H9 (cell line): Measurements from ENCODE around the gene GGA1. TPM values are rescaled to one million over a fixed set of nuclear protein-coding genes. Genes with fewer than 3 reads are reported as not detected.

Experiments used
- DNase-seq: peaks from one replicate; pipeline ENCODE4 v3.0.0-alpha.2; 2017
- H2AFZ ChIP-seq: one replicate; pipeline ENCODE4 v1.6.1; 2013; ENCODE audit warnings: mild to moderate bottlenecking, low read length, control low read depth, moderate library complexity
- H2AK5ac ChIP-seq: 2 replicates; pipeline ENCODE4 v1.6.1; 2013; ENCODE audit warnings: low read length, control low read depth, mixed read lengths; ENCODE audit not compliant: insufficient read length
- H2BK120ac ChIP-seq: one replicate; pipeline ENCODE4 v1.6.1; 2013; ENCODE audit warnings: low read depth, mild to moderate bottlenecking, low read length, control low read depth, inconsistent platforms; ENCODE audit not compliant: poor library complexity, severe bottlenecking
- H2BK12ac ChIP-seq: 2 replicates; pipeline ENCODE4 v1.6.1; 2013; ENCODE audit warnings: low read length, control low read depth, mixed read lengths, low read depth; ENCODE audit not compliant: insufficient read length
- H2BK15ac ChIP-seq: 2 replicates; pipeline ENCODE4 v1.6.1; 2013; ENCODE audit warnings: low read depth, low read length, control low read depth
- H2BK20ac ChIP-seq: one replicate; pipeline ENCODE4 v1.6.1; 2013; ENCODE audit warnings: low read depth, mild to moderate bottlenecking, low read length, control low read depth, inconsistent platforms; ENCODE audit not compliant: poor library complexity, severe bottlenecking
- H2BK5ac ChIP-seq: 2 replicates; pipeline ENCODE4 v1.6.1; 2013; ENCODE audit warnings: low read length, control low read depth, mixed read lengths; ENCODE audit not compliant: insufficient read length
- H3K14ac ChIP-seq: 2 replicates; pipeline ENCODE4 v1.6.1; 2013; ENCODE audit warnings: low read length, control low read depth; ENCODE audit not compliant: insufficient read depth
- H3K18ac ChIP-seq: 2 replicates; pipeline ENCODE4 v1.6.1; 2013; ENCODE audit warnings: low read depth, mild to moderate bottlenecking, mixed read lengths, low read length, control low read depth; ENCODE audit not compliant: insufficient read length
- H3K23ac ChIP-seq: 2 replicates; pipeline ENCODE4 v1.6.1; 2013; ENCODE audit warnings: low read length, control low read depth, mixed read lengths, low read depth; ENCODE audit not compliant: insufficient read length
- H3K23me2 ChIP-seq: 2 replicates; pipeline ENCODE4 v1.6.1; 2013; ENCODE audit warnings: low read depth, mild to moderate bottlenecking, mixed read lengths, low read length, control low read depth; ENCODE audit not compliant: insufficient read length, poor library complexity, severe bottlenecking
- H3K27ac ChIP-seq: 2 replicates; pipeline ENCODE4 v1.5.1; 2013; ENCODE audit warnings: low read length, control low read depth, mixed read lengths, low read depth; ENCODE audit not compliant: insufficient read length
- H3K27me3 ChIP-seq: 2 replicates; pipeline ENCODE4 v1.6.1; 2013; ENCODE audit warnings: low read length, control low read depth, inconsistent platforms; ENCODE audit not compliant: insufficient read depth
- H3K4ac ChIP-seq: 2 replicates; pipeline ENCODE4 v1.6.1; 2013; ENCODE audit warnings: low read depth, mild to moderate bottlenecking, control low read depth, inconsistent platforms, low read length, moderate library complexity
- H3K4me1 ChIP-seq: 2 replicates; pipeline ENCODE4 v1.6.1; 2013; ENCODE audit warnings: low read length, control low read depth, inconsistent platforms; ENCODE audit not compliant: insufficient read depth
- H3K4me2 ChIP-seq: 2 replicates; pipeline ENCODE4 v1.6.1; 2013; ENCODE audit warnings: low read length, control low read depth, mixed read lengths; ENCODE audit not compliant: insufficient read length, insufficient read depth
- H3K56ac ChIP-seq: 2 replicates; pipeline ENCODE4 v1.6.1; 2013; ENCODE audit warnings: low read depth, mild to moderate bottlenecking, mixed read lengths, low read length, control low read depth; ENCODE audit not compliant: insufficient read length
- H3K79me1 ChIP-seq: 2 replicates; pipeline ENCODE4 v1.6.1; 2013; ENCODE audit warnings: low read depth, mild to moderate bottlenecking, moderate library complexity, low read length, control low read depth, inconsistent platforms; ENCODE audit not compliant: insufficient read depth, poor library complexity, severe bottlenecking
- H3K79me2 ChIP-seq: 2 replicates; pipeline ENCODE4 v1.6.1; 2013; ENCODE audit warnings: low read length, control low read depth, inconsistent platforms; ENCODE audit not compliant: insufficient read depth
- H3K9ac ChIP-seq: 2 replicates; pipeline ENCODE4 v1.6.1; 2013; ENCODE audit warnings: low read length, control low read depth, mixed read lengths; ENCODE audit not compliant: insufficient read length; ENCODE audit errors: extremely low read depth
- H3K9me3 ChIP-seq: one replicate; pipeline ENCODE4 v1.6.1; 2013; ENCODE audit warnings: low read depth, low read length, inconsistent platforms; ENCODE audit not compliant: control insufficient read depth
- H3T11ph ChIP-seq: one replicate; pipeline ENCODE4 v1.6.1; 2013; ENCODE audit warnings: mild to moderate bottlenecking, low read length, control low read depth, inconsistent platforms
- H4K20me1 ChIP-seq: one replicate; pipeline ENCODE4 v1.6.1; 2013; ENCODE audit not compliant: control insufficient read depth, insufficient read length, insufficient read depth
- H4K5ac ChIP-seq: 2 replicates; pipeline ENCODE4 v1.6.1; 2013; ENCODE audit warnings: low read depth, mild to moderate bottlenecking, mixed read lengths, low read length, control low read depth; ENCODE audit not compliant: insufficient read length
- H4K8ac ChIP-seq: replicated peaks from 2 replicates; pipeline ENCODE4 v1.6.1; 2013; ENCODE audit warnings: low read length, control low read depth, mixed read lengths, low read depth; ENCODE audit not compliant: insufficient read length
- H4K91ac ChIP-seq: 2 replicates; pipeline ENCODE4 v1.6.1; 2013; ENCODE audit warnings: low read depth, mild to moderate bottlenecking, moderate library complexity, mixed read lengths, low read length, control low read depth; ENCODE audit not compliant: insufficient read length
- H3K27ac Mint-ChIP-seq, 3 experiments: 2 replicates in 2 of 3; 3 replicates in 1 of 3; pipeline ENCODE4 v1.8.0; 2020 to 2021; ENCODE audit warnings: mixed read lengths in 3 of 3, mild to moderate bottlenecking in 1 of 3, moderate library complexity in 1 of 3
- H3K27me3 Mint-ChIP-seq: 2 replicates; pipeline ENCODE4 v1.8.0; 2021; ENCODE audit warnings: low read depth, mild to moderate bottlenecking, moderate library complexity, mixed read lengths
- H3K36me3 Mint-ChIP-seq, 3 experiments: 2 replicates in 2 of 3; 3 replicates in 1 of 3; pipeline ENCODE4 v1.8.0; 2020 to 2021; ENCODE audit warnings: low read depth in 3 of 3, mixed read lengths in 3 of 3; ENCODE audit not compliant: insufficient read depth in 1 of 3
- H3K4me1 Mint-ChIP-seq, 2 experiments: 2 replicates each; pipeline ENCODE4 v1.8.0; 2020; ENCODE audit warnings: mixed read lengths in 2 of 2
- H3K4me3 Mint-ChIP-seq, 2 experiments: 2 replicates in 1 of 2; 3 replicates in 1 of 2; pipeline ENCODE4 v1.8.0; 2020 to 2021; ENCODE audit warnings: mild to moderate bottlenecking in 2 of 2, mixed read lengths in 2 of 2, moderate library complexity in 1 of 2
- H3K9me3 Mint-ChIP-seq, 2 experiments: 2 replicates in 1 of 2; 3 replicates in 1 of 2; pipeline ENCODE4 v1.8.0; 2020; ENCODE audit warnings: mild to moderate bottlenecking in 2 of 2, mixed read lengths in 2 of 2, moderate library complexity in 1 of 2
- CTCF ChIP-seq: fragments of 200-600 bp; sonication (generic); conservative IDR thresholded peaks from 3 replicates; pipeline ENCODE4 v1.8.0; 2021; ENCODE audit warnings: antibody characterized with exemption, mild to moderate bottlenecking
- WGBS: extraction: QIAGEN DNeasy Blood & Tissue Kit; methylation state at CpG from one replicate; pipeline ENCODE4 v1.1.7; 2013; ENCODE audit warnings: missing lambda C conversion rate, low lambda C conversion rate, mixed read lengths; ENCODE audit not compliant: insufficient read length; ENCODE audit errors: extremely low coverage; 5-methylcytosine and 5-hydroxymethylcytosine counted together
- total RNA-seq: library from RNA; stranded (reverse); gene quantifications from 2 replicates; pipeline ENCODE4 v1.2.1, GENCODE V29; 2021

The GGA1 gene
- total RNA-seq, 1 experiment from 2014 or later: 61.7 TPM

GRCh38 chr22:37681556-37682049, 73.0 kb downstream of the GGA1 start:
- no peaks in the 10 kb centered on the region for H3K27me3 ChIP-seq
- no peak overlapping the region for H3K56ac ChIP-seq
- no peak overlapping the region for H2AK5ac ChIP-seq
- H4K91ac ChIP-seq: no peak overlapping the region
- H4K5ac ChIP-seq: no peak overlapping the region
- no peak overlapping the region for H2BK5ac ChIP-seq
- no peak overlapping the region for H2BK20ac ChIP-seq
- H3K4me3 Mint-ChIP-seq: peak overlapping the region in 1 of 2 experiments; percentile 55; a peak in 2 of 5 replicates
- no peak overlapping the region for H3K4ac ChIP-seq
- no peak overlapping the region for H2BK15ac ChIP-seq
- H4K8ac ChIP-seq: no peak overlapping the region
- H2AFZ ChIP-seq: no peak overlapping the region
- H3K27ac ChIP-seq: no peak overlapping the region
- no peaks in the 10 kb centered on the region for H3K79me2 ChIP-seq
- no peaks in the 10 kb centered on the region for H3K9me3 Mint-ChIP-seq
- H3T11ph ChIP-seq: no peak overlapping the region
- H3K4me1 ChIP-seq: no peaks in the 10 kb centered on the region
- no peaks in the 10 kb centered on the region for H3K9me3 ChIP-seq
- no peaks in the 10 kb centered on the region for H3K79me1 ChIP-seq
- H3K23ac ChIP-seq: no peak overlapping the region
- H3K18ac ChIP-seq: no peak overlapping the region
- no CpG with 5 or more reads among the region's 6 CpGs for WGBS
- H3K4me2 ChIP-seq: no peak overlapping the region
- no peak overlapping the region; the same call in 1 of the 2 replicates for H3K14ac ChIP-seq
- no peaks in the 10 kb centered on the region; a peak in 1 of 7 replicates for H3K36me3 Mint-ChIP-seq
- peaks cover 5 to 15% of the 10 kb centered on the region in 2 experiments for H3K4me1 Mint-ChIP-seq
- H2BK12ac ChIP-seq: no peak overlapping the region
- no peak overlapping the region for H3K27ac Mint-ChIP-seq
- peaks cover 7% of the 10 kb centered on the region for H3K23me2 ChIP-seq
- peak; percentile 83 for DNase-seq
- no peaks in the 10 kb centered on the region for H4K20me1 ChIP-seq
- TF ChIP-seq CTCF: peak; percentile 94
- peaks cover 2% of the 10 kb centered on the region for H3K27me3 Mint-ChIP-seq
- no peak overlapping the region for H2BK120ac ChIP-seq
- H3K9ac ChIP-seq: no peak overlapping the region

Other genes with a start within 250 kb of the GGA1 start
- 0.64 and 0.70 TPM in 2 replicates for gene ELFN2, start 181.4 kb upstream of the GGA1 start, total RNA-seq
- 2.0 and 3.3 TPM in 2 replicates for gene MFNG, start 122.5 kb upstream of the GGA1 start, total RNA-seq
- gene CARD10, start 89.4 kb upstream of the GGA1 start, total RNA-seq: 17.1 and 17.7 TPM in 2 replicates
- 23.0 and 24.3 TPM in 2 replicates for gene CDC42EP1, start 48.4 kb upstream of the GGA1 start, total RNA-seq
- gene LGALS2, start 28.7 kb upstream of the GGA1 start, total RNA-seq: not detected in 2 replicates
- 33.6 and 35.1 TPM in 2 replicates for gene SH3BP1, start 30.8 kb downstream of the GGA1 start, total RNA-seq
- 38.9 and 41.0 TPM in 2 replicates for gene PDXP, start 49.9 kb downstream of the GGA1 start, total RNA-seq
- gene LGALS1, start 66.8 kb downstream of the GGA1 start, total RNA-seq: 32.8 and 33.6 TPM in 2 replicates
- 30.4 and 35.4 TPM in 2 replicates for gene NOL12, start 77.5 kb downstream of the GGA1 start, total RNA-seq
- 50.8 and 52.7 TPM in 2 replicates for gene TRIOBP, start 88.2 kb downstream of the GGA1 start, total RNA-seq
- gene GCAT, start 199.1 kb downstream of the GGA1 start, total RNA-seq: 26.9 and 28.8 TPM in 2 replicates
- 0.31 and 0.59 TPM in 2 replicates for gene GALR3, start 214.5 kb downstream of the GGA1 start, total RNA-seq
- gene ANKRD54, start 235.5 kb downstream of the GGA1 start, total RNA-seq: 14.4 and 15.3 TPM in 2 replicates
- gene EIF3L, start 240.6 kb downstream of the GGA1 start, total RNA-seq: 736 and 739 TPM in 2 replicates